NT2/D1 (cell line): ENCODE results near the gene RSPH3.

Source experiments
- SUZ12 ChIP-seq: IDR thresholded peaks from 2 replicates; pipeline ENCODE4 v1.6.1; 2011; ENCODE audit not compliant: insufficient read length, insufficient read depth; ENCODE audit errors: extremely low read depth
- YY1 ChIP-seq: IDR thresholded peaks from 2 replicates; pipeline ENCODE4 v1.6.1; 2011; ENCODE audit not compliant: insufficient read length, insufficient read depth

DNA sequence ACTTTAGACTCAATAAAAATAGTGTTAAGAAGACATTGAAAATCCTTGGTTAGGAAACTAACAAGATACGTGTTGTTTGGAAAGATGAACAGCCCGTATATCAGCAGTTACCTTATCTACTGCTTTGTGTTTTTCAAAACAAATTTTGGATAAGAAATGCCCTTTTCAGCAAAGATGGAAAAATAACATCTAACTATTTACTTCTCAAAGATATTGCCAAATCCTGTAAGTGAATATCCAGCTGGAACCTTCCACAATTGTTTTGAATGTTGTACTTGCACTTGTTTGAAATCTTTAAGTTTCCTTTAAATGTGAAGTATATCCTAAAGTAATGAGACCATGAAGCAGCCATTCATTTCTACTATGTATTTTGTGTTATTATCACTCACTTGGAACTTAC lies 30.2 kb upstream of the RSPH3 start:
- TF ChIP-seq YY1 (no peak), SUZ12 (no peak)
